ENCODE results near the gene HAVCR2.
"Not testable (repeated sequence)": the region's sequence is repeated elsewhere in the genome, so short reads cannot be mapped to it uniquely, and the experiment has no call there.

Gene HAVCR2

DNA sequence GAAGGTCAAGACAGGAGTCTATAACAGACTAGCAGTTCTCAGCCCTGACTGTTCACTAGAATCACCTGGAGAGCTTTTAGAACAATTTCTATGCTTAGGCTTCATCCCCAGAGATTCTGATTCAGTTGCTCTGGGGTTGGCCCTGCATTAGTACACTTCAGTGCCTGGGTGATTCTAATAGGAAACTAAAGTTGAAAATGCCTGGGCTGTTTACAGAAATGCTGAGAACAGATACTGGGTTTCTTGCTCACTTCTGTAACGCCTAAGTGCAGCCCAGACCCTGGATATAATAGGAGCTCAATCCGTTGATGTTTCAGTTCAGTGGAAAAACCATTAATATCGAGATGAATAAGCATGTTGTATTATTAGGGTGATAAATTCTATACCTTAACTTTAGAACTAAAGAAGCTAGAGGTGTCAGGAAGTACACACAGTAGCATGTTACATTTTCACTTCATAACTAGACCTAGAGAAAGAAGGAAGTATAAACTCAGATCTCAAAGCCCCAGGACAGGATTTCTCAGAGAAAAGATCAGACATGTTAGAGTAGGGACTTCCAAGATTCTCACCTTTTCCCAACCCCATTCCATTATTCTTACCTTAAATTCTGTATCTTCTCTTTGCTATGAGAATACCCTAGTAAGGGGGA lies 20.4 kb downstream of the HAVCR2 start:
- no peak for DNase-seq (ENCODE audit: low read depth in 2 of 3, low spot score in 2 of 3)

DNA sequence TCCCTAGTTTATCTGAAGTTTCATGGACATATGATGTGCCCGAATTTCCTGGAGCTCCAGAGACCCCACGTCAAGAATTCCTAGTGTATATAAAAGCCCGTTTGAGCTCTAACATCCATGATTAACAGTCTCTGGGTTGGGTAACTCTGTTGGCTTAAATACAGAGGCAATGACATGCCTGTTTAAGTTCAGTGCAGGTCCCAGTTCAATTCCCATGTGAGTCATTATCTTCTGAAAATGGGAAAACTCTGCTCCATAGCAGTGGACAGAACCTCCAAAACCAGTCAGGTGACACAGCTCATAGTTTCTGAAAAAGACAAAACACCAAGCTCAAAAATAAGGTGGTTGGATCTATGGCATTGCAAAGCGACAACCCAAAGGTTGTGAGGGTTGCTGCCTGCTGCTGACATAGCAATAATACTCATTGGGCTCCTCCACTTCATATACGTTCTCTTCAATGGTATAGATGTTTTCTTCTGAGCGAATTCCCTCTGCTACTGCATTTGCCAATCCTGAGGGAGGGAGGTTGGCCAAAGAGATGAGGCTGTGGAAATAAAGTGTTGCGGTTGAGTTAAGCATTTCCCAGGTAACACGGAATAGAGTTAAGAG lies 22.0 kb downstream of the HAVCR2 start:
- no peak for DNase-seq (ENCODE audit: low read depth in 2 of 3, low spot score in 2 of 3)

DNA sequence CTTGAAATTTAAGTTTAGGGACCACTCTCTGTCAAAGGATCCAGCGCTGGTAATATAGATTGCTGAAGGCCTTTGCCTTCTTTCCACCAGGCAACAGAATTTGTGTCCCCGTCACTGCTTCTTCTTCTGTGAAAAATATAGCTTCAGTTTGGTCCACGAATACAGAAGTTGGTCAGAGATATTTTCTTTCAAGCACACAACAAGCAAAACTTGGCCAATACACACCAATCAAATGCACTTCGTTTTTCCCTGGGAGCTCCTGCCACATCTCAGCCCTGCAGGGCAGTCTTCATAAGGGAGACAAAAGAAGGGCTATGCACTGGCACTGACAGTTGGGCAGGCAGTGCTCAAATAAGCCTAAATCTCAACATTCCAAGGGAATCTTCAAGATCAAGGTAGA lies 22.9 kb downstream of the HAVCR2 start:
- DNase-seq (ENCODE audit: low read depth in 2 of 3, low spot score in 2 of 3): no peak

DNA sequence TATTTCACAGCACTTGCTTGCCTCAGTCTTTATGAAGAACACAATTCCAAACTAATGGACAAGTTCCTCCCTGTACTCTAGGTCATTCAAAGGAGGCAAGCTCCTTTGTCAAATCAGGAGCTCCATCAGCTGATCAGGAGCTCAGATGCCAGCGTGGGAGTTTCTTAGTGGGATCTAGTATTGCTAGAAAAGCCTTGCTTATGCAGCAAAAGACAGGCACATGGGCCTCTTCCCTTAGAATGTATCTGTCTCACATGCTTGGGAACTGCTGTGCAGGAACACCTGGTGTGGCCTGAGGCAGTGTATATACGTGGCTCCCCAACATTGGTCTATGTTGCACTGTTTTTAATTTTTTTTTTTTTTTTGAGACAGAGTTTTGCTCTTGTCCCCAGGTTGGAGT lies 28.6 kb downstream of the HAVCR2 start:
- DNase-seq (ENCODE audit: low read depth in 2 of 3, low spot score in 2 of 3): no peak

DNA sequence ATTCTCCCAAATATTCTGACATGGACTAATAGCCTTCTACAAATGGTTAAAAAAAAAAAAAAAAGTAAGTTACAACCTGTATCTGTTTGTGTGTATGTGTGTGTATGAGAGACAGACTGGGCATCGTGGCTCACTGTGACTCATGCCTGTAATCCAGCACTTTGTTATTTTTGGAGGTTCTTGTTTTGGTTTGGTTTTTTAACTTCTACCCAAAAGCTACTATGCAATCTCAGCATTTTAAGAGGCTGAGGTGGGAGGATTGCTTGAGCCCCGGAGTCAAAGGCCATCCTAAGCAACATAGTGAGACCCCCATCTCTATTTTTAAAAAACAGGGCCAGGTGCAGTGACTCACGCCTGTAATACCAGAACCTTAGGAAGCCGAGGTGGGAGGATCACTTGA lies 32.3 kb downstream of the HAVCR2 start:
- no peak for DNase-seq (ENCODE audit: low read depth in 2 of 3, low spot score in 2 of 3)

DNA sequence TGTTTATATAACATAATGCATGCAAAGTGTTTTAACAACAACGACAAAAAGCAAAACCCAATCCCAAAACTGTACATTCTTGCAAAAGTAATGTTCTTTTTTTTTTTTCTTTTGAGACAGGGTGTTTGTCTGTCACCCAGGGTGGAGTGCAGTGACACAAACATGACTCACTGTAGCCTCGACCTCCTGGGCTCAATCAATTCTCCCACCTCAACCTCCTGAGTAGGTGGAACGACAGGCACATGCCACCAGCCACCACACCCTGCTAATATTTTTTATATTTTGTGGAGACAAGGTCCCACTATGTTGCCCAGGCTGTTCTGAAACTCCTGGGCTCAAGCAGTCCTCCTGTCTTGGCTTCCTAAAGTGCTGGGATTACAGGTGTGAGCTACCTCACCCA lies 36.3 kb downstream of the HAVCR2 start:
- peak in 1 of 3 experiments; percentile 14 for DNase-seq (ENCODE audit: low read depth in 2 of 3, low spot score in 2 of 3)

DNA sequence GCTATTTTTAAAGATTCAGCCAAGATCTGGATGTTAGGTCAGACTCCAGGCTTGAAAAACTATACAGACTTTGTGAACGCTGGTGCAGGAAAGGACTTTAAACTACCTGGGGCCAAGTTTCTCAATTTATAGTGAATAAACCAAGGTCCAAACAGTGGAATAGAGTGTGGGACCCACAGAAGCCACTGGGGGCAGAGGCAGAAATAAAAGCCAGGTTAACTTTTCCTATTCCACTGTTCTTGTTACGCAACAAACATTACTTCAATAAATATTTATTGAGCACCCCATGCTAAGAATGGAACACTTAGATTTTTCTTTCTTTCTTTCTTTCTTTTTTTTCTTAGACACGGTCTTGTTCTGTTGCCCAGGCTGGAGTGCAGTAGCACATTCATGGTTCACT lies 38.9 kb downstream of the HAVCR2 start:
- DNase-seq (ENCODE audit: low read depth in 2 of 3, low spot score in 2 of 3): no peak

DNA sequence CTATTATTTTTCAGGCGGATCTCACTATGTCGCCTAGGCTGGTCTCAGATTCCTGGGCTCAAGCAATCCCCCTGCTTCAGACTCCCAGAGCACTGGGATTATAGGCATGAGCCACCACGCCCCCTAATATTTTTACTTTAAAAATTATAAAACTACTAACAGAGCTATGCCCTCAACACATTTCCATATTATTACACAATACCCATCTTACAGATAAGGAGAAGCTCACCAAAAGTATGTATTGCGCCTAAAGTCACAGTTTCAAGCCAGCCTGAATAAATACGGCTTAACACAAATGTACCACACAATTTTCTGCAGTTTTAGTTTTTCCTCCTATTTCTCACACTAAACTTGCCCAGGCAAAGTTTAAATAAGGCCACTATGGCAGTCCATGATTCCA lies 40.1 kb downstream of the HAVCR2 start:
- DNase-seq (ENCODE audit: low read depth in 2 of 3, low spot score in 2 of 3): no peak

DNA sequence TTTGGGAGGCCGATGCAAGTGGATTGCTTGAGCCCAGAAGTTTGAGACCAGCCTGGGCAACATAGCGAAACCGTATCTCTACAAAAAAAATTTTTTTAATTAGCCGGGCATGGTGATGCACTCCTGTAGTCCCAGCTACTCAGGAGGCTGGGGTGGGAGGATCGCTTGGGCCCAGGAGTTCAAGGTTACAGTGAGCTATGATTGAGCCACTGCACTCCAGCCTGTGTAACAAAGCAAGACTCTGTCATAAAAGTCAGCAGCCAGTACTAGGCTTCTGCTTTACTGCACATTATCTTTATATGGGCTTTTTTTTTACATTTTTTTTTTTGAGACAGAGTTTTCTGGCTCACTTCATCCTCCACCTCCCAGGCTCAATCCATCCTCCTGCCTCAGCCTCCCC lies 40.5 kb downstream of the HAVCR2 start:
- DNase-seq (ENCODE audit: low read depth in 2 of 3, low spot score in 2 of 3): no peak

DNA sequence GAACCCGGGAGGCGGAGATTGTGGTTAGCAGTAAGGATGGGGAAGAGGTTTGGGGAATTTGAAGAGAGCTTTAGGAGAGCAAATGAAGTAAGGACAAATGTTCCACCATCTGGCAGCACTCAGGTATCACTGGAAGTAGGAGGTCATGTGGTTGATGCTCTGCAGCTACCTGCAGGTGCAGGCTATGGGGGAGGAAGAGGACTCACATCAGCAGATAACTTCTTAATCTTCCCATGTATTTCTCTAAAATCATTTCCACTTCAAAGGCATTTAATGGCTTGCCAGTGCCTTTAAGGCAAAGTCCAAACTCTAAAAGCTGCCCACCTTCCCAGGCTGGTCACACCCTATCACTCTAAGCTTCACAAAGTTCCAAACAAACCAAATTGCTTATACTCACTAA lies 41.8 kb downstream of the HAVCR2 start:
- DNase-seq (ENCODE audit: low read depth in 2 of 3, low spot score in 2 of 3): no peak

DNA sequence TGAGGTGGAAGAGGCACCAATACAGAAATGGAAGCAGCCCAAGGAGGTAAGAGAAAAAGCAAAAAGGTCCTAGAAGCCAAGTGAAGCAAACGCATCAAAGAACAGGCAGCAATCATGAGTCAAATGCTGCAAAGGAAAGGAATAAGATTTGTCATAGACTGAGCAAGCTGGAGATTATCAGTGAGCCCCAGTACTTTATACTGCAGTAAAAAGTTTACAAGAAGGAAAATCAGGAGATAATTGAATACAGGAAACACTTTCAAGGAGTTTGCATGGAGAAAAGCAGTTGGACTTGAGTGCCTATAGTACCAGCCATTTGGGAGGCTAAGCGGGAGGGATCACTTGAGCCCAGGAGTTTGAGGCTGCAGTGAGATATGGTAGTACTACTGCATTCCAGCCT lies 42.8 kb downstream of the HAVCR2 start:
- DNase-seq (ENCODE audit: low read depth in 2 of 3, low spot score in 2 of 3): no peak

DNA sequence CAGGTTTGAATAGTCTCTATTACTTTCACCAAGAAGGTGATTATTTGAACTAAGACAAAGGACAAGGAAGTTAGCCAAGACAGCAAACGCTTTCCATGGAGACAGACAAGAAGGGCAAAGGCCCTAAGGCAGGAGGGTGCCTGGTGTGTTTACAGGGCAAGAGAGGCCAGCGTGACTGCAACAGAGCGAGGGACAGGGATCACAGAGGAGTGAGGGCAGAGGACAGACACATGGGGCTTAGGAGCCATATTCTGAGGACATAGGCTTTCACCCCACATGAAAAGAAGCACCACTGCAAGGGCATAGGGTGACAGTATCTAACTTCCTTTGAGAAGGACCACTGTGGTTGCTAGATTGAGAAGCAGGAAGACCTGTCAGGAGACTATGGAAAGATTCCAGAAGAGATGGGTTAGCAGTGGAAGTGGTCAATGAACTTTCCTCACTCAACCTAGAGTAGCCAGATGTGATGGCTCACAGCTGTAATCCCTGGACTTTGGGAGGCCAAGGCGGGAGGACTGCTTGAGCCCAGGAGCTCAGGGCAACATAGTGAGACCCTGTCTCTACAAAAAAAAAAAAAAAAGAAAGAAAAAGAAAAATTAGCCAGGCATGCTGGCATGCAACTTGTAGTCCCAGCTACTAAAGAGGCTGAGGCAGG lies 44.9 kb downstream of the HAVCR2 start:
- no peak for DNase-seq (ENCODE audit: low read depth in 2 of 3, low spot score in 2 of 3)

DNA sequence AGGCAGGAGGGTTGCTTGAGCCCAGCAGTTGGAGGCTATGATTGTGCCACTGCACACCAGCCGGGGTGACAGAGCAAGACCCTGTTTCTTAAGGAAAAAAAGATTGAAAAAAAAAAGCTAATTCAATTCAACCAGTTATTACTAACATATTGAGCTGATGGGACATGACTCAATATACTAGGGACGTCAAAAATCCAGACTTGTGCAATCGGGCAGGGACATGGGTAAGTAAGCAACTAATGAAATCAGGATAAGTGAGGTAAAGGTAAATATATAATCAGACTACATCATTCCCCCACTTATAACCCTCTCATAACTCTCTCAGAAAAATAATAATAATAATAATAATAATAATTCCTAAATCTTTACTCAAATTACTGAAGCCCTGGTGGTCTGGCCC lies 49.0 kb downstream of the HAVCR2 start:
- DNase-seq (ENCODE audit: low read depth in 2 of 3, low spot score in 2 of 3): no peak

DNA sequence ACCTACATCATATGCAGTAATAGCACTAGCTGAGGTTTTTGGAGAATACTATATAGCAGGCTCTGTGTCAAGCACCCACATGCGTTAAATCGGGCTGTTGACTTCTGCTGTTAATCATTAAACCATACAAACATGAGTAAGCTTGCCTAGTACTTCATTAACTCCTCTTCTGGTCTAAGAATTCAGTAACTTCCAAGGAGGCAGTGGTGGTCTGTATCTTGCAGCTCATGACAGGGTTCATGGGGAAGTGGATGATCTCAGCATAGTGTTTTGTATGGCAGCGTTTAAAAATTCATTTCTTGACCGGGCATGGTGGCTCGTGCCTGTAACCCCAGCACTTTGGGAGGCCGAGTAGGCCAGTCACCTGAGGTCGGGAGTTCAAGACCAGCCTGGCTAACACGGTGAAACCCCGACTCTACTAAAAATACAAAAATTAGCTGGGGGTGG lies 49.7 kb downstream of the HAVCR2 start, which contains the start of gene HAVCR1:
TSS of gene HAVCR1 (minus strand) at position 24 of the 447 bp plus-strand sequence. CDS start 1,173 bp downstream, outside the sequence.
- no peak for DNase-seq (ENCODE audit: low read depth in 2 of 3, low spot score in 2 of 3)

DNA sequence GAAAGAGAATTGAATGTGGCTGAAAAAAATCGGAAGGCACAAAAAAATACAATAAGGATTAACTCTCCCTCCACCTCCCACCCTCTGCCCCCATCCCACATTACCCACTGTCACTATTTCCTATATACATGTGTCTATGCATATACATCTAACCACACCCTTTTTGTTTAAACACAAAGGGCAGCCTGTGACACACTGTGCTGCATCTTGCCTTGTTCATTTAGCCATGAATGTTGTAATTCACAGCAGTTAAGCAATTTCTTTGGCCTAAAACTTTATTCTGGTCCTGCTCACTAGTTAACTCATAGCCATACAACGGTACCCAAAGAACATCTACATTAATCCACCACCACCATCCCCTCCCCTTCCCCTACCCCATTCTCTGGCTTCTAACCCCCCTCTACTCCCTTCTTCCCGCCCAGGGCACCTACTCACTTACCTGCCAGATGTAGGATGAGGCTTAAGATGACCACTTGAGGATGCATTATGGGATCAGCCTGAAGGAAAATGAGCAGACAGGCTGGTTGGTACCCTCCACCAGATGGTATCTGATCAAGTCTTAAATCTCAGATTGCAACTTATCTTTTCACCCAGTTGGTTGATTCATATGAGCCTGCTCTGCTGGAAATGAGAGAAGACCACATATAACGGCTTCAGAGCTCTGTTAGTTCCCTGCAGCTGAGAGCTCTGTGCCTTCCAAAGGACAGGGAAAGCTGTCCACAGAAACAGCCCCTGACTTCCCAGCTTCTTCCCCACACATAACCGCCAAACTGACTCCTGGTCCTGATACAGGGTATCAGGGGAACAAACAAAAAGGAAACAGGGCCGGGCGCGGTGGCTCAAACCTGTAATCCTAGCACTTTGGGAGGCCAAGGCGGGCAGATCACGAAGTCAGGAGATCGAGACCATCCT lies 51.1 kb downstream of the HAVCR2 start:
- no peak for DNase-seq (ENCODE audit: low read depth in 2 of 3, low spot score in 2 of 3)

DNA sequence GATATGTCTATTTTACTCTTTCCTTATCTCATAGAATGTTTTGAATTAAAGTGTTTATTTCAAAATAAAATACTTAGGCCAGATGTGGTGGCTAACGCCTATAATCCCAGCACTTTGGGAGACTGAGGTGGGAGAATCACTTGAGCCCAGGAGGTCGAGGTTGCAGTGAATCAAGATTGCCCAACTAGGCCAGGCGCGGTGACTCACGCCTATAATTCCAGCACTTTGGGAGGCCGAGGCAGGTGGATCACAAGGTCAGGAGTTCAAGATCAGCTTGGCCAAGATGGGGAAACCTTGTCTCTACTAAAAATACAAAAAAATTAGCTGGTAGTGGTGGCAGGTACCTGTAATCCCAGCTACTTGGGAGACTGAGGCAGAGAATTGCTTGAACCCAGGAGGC lies 52.0 kb downstream of the HAVCR2 start:
- DNase-seq (ENCODE audit: low read depth in 2 of 3, low spot score in 2 of 3): not testable (repeated sequence)

DNA sequence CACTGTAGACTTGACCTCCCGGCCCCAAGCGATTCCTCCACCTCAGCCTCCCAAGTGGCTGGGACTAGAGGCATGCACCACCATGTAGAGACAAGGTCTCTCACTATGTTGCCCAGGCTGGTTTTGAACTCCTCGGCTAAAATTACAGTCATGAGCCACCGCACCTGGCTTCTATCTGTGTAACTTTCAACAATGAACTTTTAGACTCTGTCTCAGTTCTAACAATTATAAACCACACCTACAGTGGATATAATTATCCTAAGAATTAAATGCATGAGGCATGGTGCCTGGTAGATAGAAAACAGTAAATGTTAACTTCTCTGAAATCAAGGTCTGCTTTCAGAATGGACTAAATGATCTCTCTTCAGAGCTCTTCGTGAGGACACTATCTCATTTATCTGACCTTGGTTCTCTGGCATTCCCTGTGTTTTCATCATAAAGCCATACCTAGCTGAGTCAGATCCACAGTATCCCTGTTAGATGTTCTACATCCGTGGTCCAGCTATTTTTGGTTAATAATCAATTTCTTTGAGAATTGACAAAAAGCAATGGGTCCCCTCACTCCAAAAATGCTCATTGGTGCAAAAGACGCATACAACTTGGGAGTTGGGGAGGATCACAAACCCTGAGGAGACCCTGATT lies 57.1 kb downstream of the HAVCR2 start:
- no peak for DNase-seq (ENCODE audit: low read depth in 2 of 3, low spot score in 2 of 3)

DNA sequence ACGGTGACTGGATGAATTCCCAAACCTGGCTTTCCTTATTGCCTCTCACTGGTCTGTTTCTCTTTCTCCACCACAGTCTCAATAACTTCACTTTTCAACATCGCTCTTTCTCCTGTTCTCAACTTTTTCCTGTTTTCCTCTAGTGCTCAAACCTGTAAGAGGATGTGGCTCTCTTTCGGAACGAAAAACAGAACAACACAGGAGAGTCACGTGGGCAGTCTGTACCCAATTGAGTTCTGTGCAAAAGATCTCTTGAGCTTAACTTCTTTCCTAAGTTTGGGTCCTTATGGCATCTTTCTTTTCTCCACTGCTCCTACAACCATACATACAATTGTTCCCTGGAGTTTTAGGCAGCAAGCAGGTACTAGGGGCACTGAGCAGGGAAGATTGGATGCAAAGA lies 58.8 kb downstream of the HAVCR2 start:
- DNase-seq (ENCODE audit: low read depth in 2 of 3, low spot score in 2 of 3): no peak

DNA sequence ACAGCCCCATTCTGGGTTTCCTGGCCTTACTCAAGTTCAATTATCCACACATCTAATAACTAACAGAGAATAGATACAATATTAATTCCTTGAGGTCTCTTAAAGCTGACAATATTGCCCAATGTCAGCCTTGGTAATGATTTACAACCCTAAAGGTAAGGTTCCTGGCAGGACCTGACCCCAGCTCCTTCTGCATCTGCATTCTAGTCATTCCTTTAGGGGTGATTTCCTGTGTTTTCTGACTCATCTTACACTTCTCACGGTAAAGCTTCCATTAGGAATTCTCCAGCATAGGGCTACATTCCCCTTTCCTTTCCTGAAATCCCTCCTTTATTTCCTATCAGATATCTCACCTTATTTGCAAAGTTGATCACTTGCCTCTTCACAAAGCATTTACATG lies 59.2 kb downstream of the HAVCR2 start:
- DNase-seq (ENCODE audit: low read depth in 2 of 3, low spot score in 2 of 3): no peak

DNA sequence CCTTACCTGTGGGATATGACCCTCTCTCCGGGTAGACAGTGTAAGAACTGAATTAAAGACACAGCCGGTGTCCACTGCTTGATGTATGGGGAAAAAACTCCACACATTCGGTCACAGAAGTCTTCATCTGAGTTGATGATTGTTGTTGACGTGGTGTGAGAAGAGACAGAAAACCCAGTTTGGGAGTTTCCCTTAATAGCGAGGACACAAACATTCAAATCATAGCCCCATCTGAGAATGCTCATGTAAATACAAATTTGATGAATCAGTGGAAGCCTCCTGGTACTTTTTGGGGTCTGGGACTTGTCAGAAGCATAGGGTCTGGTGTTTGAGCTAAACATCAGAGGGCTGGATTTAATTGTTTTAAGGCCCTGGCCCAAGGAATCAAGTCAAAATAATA lies 60.9 kb downstream of the HAVCR2 start:
- no peak for DNase-seq (ENCODE audit: low read depth in 2 of 3, low spot score in 2 of 3)

DNA sequence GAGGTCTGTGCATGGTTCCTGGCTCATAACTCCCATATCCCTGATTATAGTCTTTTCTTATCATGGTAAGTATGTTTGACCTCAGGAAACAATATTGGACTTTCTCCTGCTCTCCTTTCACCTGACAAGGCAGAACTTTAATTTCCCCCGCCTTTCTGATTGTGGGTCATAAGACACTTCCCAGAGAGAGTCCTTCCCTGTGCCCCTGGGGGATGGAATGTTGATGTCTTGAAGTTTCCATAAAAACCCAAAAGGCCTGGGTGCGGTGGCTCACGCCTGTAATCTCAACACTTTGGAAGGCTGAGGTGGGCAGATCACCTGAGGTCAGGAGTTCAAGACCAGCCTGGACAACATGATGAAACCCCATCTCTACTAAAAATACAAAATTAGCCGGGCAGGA lies 61.8 kb downstream of the HAVCR2 start:
- not testable (repeated sequence) for DNase-seq (ENCODE audit: low read depth in 2 of 3, low spot score in 2 of 3)
